RWPE2 (cell line): ENCODE results near the gene PPP1R2B.
A peak's percentile ranks its signal among the peaks of the same experiment; 100 is the strongest.

Source experiments
- ATAC-seq: fragments of 200-7000 bp; cut with Tn5 transposase; 3 replicates; pipeline ENCODE4 v1.9.1; 2021; ENCODE audit warnings: low read depth
- DNase-seq: peaks from one replicate; pipeline ENCODE4 v3.0.0-alpha.2; 2020; ENCODE audit warnings: low spot score
- H3K27ac ChIP-seq: fragments of 450-650 bp; 2 replicates; pipeline ENCODE4 v1.5.1; 2017; ENCODE audit warnings: mild to moderate bottlenecking; ENCODE audit not compliant: poor library complexity, severe bottlenecking
- H3K27me3 ChIP-seq: fragments of 250-450 bp; sonication (Bioruptor Pico); 2 replicates; pipeline ENCODE4 v1.5.1; 2021; ENCODE audit warnings: mild to moderate bottlenecking, moderate library complexity; ENCODE audit not compliant: insufficient read depth, poor library complexity, severe bottlenecking
- H3K36me3 ChIP-seq: fragments of 250-450 bp; sonication (Bioruptor Pico); 2 replicates; pipeline ENCODE4 v1.5.1; 2020; ENCODE audit warnings: low read depth, mild to moderate bottlenecking, moderate library complexity
- H3K4me1 ChIP-seq: fragments of 250-450 bp; sonication (Bioruptor Pico); 2 replicates; pipeline ENCODE4 v1.5.1; 2021; ENCODE audit warnings: mild to moderate bottlenecking, moderate library complexity; ENCODE audit not compliant: insufficient read depth, poor library complexity, severe bottlenecking
- H3K4me3 ChIP-seq: fragments of 250-450 bp; sonication (Bioruptor Pico); 2 replicates; pipeline ENCODE4 v1.5.1; 2021; ENCODE audit warnings: mild to moderate bottlenecking, moderate library complexity; ENCODE audit not compliant: severe bottlenecking
- H3K9me3 ChIP-seq: fragments of 250-450 bp; sonication (Bioruptor Pico); 2 replicates; pipeline ENCODE4 v1.5.1; 2021; ENCODE audit warnings: mild to moderate bottlenecking, moderate library complexity; ENCODE audit not compliant: severe bottlenecking
- CTCF ChIP-seq: fragments of 450-650 bp; IDR thresholded peaks from one replicate; pipeline ENCODE4 v1.5.1; 2017; ENCODE audit warnings: mild to moderate bottlenecking, moderate library complexity; ENCODE audit not compliant: poor library complexity, severe bottlenecking

Gene PPP1R2B

GRCh38 chr5:156815988-156816599 lies 34.0 kb upstream of the PPP1R2B start:
- ATAC-seq = no peak
- TF ChIP-seq CTCF = peak; percentile 67
- no peak for DNase-seq

GRCh38 chr5:156819537-156819936 lies 30.6 kb upstream of the PPP1R2B start:
- H3K9me3 ChIP-seq = peaks cover 2% of the 10 kb centered on the region
- no peak for TF ChIP-seq CTCF
- no peaks in the 10 kb centered on the region for H3K27me3 ChIP-seq
- H3K4me1 ChIP-seq = no peaks in the 10 kb centered on the region
- H3K27ac ChIP-seq = no peak overlapping the region
- no peak for DNase-seq
- no peaks in the 10 kb centered on the region for H3K36me3 ChIP-seq
- ATAC-seq = no peak
- H3K4me3 ChIP-seq = no peak overlapping the region

More at GRCh38 chr5:156815988-156816599, 34.0 kb upstream of the PPP1R2B start:
- Histone ChIP-seq H3K9me3 (no peaks in the 10 kb centered on the region), H3K36me3 (no peaks in the 10 kb centered on the region), H3K4me1 (no peaks in the 10 kb centered on the region), H3K4me3 (no peak overlapping the region), H3K27ac (no peak overlapping the region), H3K27me3 (no peaks in the 10 kb centered on the region)

DNA sequence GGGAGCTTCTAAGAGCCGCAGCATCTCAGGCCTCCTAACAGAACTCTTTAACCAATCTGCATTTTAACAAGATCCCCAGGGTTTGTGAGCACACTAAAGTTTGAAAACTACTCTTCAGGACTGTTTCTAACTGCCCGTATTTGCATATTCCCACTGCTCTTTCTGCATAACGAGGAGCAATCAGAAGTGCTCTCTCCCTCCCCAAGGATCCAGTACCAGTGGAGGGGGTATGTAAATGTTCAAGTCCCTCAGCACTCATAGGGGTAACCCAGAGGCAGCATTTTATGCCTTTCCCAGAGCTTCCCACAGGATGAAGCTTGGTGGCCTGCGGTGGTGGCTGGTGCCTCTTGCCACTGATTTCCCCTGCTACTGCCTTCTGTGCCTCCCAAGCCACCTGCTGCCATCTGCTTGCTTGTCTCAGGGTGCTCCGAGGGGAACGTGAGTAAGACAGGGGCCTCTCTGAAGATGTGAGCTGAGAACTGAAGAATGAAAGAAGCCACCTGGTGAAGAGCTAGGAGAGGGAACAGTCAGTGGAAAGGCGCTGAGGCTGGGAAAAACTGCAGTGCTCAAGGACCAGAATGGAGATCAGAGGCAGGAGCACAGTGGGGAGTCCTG lies 30.0 kb upstream of the PPP1R2B start:
- no peak overlapping the region for H3K27ac ChIP-seq
- no peak overlapping the region for H3K4me3 ChIP-seq
- H3K4me1 ChIP-seq = no peaks in the 10 kb centered on the region
- H3K27me3 ChIP-seq = no peaks in the 10 kb centered on the region
- no peaks in the 10 kb centered on the region for H3K36me3 ChIP-seq
- DNase-seq = no peak
- H3K9me3 ChIP-seq = peaks cover 2% of the 10 kb centered on the region
- no peak for ATAC-seq
- no peak for TF ChIP-seq CTCF

- no peak for DNase-seq
- peaks cover 5% of the 10 kb centered on the region for H3K9me3 ChIP-seq
- no peak overlapping the region for H3K27ac ChIP-seq
- H3K4me1 ChIP-seq = no peaks in the 10 kb centered on the region
- no peaks in the 10 kb centered on the region for H3K36me3 ChIP-seq
- no peak for TF ChIP-seq CTCF
- H3K27me3 ChIP-seq = no peaks in the 10 kb centered on the region
- ATAC-seq = no peak
- H3K4me3 ChIP-seq = no peak overlapping the region
Observed at GRCh38 chr5:156824241-156824640, 25.9 kb upstream of the PPP1R2B start.

GRCh38 chr5:156824800-156825199 lies 25.3 kb upstream of the PPP1R2B start:
- H3K9me3 ChIP-seq = peaks cover 5% of the 10 kb centered on the region
- DNase-seq (no peak), ATAC-seq (no peak)
- H3K4me1 ChIP-seq = no peaks in the 10 kb centered on the region
- no peak overlapping the region for H3K4me3 ChIP-seq
- H3K27ac ChIP-seq = no peak overlapping the region
- no peaks in the 10 kb centered on the region for H3K36me3 ChIP-seq
- H3K27me3 ChIP-seq = no peaks in the 10 kb centered on the region
- peak; percentile 47 for TF ChIP-seq CTCF
